NK-92 (cell line): ENCODE results near the gene MYZAP.

Experiments
- DNase-seq: peaks from one replicate; lab custom pipeline; 2025; ENCODE audit not compliant: unreplicated experiment; lab: John Stamatoyannopoulos, UW

The MYZAP gene

GRCh38 chr15:57655809-57656208 lies 64.1 kb downstream of the MYZAP start:
- DNase-seq = no peak

DNA sequence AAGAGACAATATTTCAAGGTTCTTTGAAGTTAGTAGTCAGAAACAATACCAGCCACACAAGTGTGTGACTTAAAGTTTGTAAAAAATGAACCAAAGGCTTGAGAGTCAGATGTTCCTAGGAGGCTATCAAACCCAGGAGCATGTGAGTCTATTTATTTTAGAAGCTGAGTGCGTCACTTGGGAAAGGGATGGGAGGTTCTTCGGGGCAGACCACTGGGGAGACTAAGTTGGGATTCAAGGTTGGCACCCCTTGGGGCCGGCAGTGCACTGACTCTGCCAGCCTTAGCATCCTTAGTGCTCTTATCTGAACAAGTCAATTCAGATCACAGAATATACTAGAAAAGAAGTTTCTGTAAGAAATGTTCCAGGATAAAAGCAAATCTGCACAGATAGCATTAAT lies 64.7 kb downstream of the MYZAP start:
- no peak for DNase-seq

DNA sequence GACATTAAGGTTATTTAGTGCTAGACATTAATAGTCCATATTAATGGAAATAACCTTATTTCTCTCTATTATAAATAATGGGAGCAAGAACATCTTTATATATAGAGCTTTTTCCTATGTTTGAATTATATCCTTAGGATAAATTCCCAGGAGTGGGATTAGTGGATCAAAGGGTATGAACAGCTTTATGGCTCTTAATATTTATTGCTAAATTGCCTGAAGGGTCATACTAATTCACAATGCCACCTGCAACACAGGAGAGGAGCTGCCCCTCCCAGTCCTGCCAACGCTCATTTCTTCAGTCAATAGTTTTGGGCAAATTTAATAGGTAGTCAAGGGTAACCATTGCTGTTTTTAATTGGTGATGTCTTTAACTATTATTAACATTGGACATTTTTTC lies 65.9 kb downstream of the MYZAP start:
- DNase-seq = no peak

DNA sequence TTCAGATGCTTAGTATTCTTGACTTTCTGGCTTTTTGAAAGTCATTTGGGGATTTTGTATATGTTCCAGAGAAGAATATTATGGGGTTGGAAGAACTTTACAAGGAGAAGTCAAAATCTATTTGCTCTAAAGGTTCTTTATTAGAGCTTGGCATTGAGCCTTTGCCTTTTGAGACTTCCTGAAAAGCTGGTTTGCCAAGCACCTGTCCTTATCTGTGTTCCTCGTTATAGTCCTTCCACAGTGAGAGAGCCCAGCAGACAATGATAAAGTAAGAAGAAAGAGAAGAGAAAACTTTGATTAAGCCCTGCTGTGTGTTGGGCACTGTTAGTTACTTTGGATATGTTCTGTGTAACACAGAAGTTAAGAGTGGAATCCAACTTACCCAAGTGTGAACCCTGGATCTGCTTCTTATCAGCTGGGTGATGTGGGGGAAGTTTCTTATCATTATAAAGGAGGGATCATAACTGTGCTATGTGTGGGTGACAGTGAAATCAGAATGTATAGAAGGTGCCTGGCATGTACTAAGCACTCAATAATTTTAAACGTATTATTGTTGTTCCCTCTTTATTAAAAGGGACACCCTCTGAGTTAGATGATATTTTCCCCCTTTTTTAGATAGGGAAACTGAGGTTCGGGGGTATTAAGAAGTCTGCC lies 70.5 kb downstream of the MYZAP start:
- no peak for DNase-seq

DNA sequence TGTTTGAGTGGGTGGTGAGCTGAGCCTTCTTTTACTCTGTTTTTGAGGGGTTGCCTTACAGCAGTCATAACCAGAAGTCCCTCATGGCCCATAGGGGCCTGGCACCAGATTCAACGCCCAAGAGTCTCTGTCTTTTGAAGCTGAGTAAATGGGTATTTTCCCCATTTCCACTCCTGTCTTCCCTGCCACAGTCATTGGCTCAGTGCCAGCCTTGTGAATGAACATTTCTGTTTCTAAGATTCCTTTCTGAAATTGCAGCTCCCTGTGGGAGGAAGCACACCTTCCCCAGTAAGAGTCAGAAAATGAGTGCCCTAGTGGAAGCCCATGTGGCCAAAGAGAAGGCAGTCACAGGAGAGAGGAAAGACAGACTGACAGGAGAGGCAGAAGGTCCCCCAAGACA lies 71.1 kb downstream of the MYZAP start:
- DNase-seq = no peak

DNA sequence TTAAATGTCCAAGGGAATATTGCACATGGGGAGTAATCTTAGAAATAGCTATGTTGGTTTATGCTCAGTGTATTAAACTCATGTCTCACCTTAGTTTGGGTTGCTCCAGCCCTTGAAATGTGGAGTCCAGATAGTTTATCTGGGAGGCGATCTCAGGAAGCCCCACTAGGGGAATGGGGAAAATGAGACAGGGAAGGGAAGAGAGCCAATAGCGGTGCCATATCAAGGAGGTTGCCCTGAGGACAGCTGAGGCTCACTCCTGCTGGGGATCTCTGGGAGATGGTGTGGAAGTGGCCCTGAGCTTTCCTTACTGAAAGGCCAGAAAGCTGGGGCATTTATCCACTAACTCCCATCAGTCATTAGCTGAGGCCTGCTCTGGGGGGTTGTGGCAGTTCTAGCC lies 71.6 kb downstream of the MYZAP start:
- DNase-seq = no peak

- no peak for DNase-seq
These were observed 73.5 kb downstream of the MYZAP start for GRCh38 chr15:57665194-57665593.

DNA sequence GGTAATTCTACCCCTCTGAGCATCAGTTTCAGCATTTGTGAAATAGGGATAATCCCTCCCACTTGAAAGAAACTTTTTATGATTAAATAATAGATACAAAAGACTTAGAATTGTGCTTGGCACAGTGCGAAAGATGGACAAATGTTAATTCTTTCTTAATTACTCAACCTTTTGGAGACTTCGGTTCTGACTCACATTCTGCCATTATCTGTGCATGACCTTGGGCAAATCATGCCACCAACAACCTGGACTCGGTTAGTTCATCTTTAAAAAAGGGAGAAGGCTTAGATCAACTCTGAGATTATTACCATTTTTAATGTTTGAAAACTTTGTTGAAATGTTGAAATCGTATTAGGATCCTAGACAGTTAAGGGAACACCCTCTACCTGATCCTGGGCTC lies 74.2 kb downstream of the MYZAP start:
- no peak for DNase-seq

GRCh38 chr15:57667171-57667849 lies 75.6 kb downstream of the MYZAP start:
- DNase-seq = no peak

DNA sequence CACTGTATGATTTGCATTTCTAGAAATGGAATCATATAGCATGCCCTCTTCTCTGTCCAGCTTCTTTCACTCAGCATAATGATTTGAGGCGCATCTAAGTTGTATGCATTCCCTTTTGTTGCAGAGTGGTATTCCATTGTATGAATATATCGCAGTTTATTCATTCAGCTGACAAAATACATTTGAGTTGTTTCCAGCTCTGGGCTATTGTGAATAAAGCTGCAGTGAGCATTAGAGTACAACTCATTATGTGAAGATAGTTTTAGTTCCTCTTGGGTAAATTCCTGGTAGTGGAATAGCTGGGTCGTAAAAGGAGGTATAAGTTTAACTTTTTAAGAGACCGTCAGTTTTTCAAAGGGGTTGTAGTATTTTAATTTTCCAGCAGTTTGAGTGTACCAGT lies 76.3 kb downstream of the MYZAP start:
- no peak for DNase-seq

GRCh38 chr15:57671636-57672035 lies 79.9 kb downstream of the MYZAP start:
- DNase-seq = no peak

GRCh38 chr15:57675481-57676181 lies 83.9 kb downstream of the MYZAP start:
- no peak for DNase-seq

DNA sequence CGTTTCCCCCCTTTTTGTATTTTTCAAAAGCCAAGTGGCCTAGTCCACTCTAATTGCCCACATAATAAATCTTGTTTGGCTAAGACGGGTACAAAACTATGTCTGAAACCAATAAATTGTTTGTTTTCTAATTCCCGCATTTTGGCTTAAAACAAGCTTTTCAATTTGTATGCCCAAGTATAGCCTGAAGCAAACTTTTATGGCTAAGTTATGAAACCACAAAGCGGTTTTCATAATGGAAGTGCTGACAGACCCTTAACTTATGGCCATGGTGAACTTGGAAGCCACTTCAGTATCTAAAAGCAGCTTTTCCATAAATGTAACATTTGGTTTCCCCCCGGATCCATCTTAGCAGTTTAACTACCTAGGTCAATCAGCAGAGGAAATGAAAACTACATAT lies 84.9 kb downstream of the MYZAP start:
- no peak for DNase-seq

GRCh38 chr15:57677204-57677603 lies 85.5 kb downstream of the MYZAP start:
- DNase-seq = no peak

- no peak for DNase-seq
These were observed 88.3 kb downstream of the MYZAP start for GRCh38 chr15:57680021-57680420.

DNA sequence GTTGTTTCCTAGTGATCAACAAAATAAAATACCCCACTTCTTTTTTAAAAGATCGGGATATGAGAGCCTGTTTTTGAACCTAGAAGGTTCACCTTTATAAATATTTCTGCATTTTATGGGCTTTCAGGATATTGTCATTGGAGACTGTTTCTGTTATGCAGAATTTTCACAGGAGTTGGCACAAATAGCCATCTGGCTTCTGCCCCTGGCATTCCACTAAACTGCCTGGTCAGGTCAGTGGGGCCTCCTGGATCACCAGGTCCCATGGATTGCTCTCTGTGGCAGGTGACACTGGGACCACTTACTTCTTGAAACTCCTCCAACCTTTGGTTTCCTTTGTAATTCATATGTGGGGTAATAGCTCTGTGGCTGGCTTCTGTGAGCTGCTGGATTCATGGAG lies 89.3 kb downstream of the MYZAP start:
- DNase-seq = no peak

DNA sequence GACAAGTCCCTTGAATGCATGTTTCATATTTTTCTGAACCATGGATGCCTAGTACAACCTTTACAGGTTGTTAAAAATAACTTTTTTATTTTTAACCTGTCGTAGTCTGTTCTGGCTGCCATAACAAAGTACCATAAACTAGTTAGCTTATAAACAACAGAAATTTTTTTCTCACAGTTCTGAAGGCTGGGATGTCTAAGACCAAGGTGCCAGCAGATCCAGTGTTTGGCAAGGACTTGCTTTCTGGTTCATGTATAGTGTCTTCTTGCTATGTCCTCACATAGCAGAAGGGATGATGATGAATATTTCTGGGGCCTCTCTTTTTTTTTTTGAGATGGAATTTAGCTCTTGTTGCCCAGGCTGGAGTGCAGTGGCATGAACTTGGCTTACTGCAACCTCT lies 91.8 kb downstream of the MYZAP start:
- no peak for DNase-seq

GRCh38 chr15:57684491-57685151 lies 92.9 kb downstream of the MYZAP start:
- DNase-seq = no peak

GRCh38 chr15:57685306-57686095 lies 93.8 kb downstream of the MYZAP start:
- DNase-seq = no peak

GRCh38 chr15:57686657-57687056 lies 95.0 kb downstream of the MYZAP start:
- no peak for DNase-seq

GRCh38 chr15:57690341-57690966 lies 98.8 kb downstream of the MYZAP start:
- no peak for DNase-seq
